T-helper 1 cell treated with Interleukin-12 subunit alpha and Interleukin-12 subunit beta and Interleukin-4 antibody, amounts not matched to agents 30 μg/mL and 1 μg/mL, for 36 hours (primary cell): ENCODE results near the gene LYAR.

ENCODE experiments used
- H3K27ac Mint-ChIP-seq: one replicate; pipeline ENCODE4 v1.8.0; 2021; ENCODE audit warnings: mild to moderate bottlenecking, mixed read lengths
- H3K27me3 Mint-ChIP-seq: one replicate; pipeline ENCODE4 v1.8.0; 2021; ENCODE audit warnings: low read depth, mixed read lengths
- H3K36me3 Mint-ChIP-seq: one replicate; pipeline ENCODE4 v1.8.0; 2021; ENCODE audit warnings: low read depth, mixed read lengths
- H3K4me1 Mint-ChIP-seq: one replicate; pipeline ENCODE4 v1.8.0; 2021; ENCODE audit warnings: low read depth, mixed read lengths
- H3K4me3 Mint-ChIP-seq: one replicate; pipeline ENCODE4 v1.8.0; 2021; ENCODE audit warnings: mild to moderate bottlenecking, moderate library complexity, mixed read lengths
- H3K9me3 Mint-ChIP-seq: one replicate; pipeline ENCODE4 v1.8.0; 2021; ENCODE audit warnings: mixed read lengths

LYAR gene

DNA sequence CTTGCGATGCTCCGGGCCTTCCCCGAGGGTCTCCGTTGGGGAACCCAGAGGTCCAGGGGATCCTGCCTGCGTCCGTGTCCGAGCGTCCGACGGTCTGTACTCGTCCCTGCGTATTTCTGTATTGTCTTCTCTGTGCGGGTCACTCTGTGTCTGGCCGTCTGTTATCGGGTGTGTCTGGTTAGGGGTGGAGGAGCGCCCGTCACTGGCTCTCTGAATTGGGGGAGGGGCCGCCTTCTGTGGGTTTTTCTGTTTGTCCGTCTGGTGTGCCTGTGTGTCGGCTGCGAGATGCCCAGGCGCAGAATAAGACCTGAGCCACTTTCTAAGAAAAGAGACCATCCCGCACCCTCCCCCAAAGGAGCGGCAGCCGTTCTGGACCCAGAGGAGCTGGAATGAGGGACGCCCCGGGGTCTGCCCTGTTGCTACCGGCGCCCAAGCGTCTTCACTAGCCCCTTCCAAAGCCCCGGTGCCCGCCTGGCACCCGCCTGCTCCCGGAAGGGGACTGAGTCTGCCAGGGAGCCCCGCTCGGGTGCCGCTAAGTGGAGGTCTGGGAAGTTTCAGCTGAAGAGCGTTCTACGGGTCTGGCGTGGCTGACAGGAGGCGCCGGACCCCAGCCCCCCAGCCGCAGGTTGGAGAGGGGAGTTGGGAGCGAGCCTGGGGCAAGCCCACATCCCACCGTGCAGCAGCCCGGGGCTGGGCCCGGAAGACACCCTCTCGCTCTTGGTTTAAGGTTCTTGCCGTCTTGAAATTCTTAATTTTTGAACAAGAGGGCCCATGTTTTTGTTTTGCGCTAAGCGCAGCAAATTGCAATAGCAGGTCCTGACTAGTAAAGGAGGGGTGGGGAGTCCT is 62.2 kb downstream of the LYAR start:
- Mint-ChIP-seq H3K27ac (no peak overlapping the region), H3K27me3 (peaks cover 60% of the 10 kb centered on the region), H3K9me3 (no peaks in the 10 kb centered on the region)

DNA sequence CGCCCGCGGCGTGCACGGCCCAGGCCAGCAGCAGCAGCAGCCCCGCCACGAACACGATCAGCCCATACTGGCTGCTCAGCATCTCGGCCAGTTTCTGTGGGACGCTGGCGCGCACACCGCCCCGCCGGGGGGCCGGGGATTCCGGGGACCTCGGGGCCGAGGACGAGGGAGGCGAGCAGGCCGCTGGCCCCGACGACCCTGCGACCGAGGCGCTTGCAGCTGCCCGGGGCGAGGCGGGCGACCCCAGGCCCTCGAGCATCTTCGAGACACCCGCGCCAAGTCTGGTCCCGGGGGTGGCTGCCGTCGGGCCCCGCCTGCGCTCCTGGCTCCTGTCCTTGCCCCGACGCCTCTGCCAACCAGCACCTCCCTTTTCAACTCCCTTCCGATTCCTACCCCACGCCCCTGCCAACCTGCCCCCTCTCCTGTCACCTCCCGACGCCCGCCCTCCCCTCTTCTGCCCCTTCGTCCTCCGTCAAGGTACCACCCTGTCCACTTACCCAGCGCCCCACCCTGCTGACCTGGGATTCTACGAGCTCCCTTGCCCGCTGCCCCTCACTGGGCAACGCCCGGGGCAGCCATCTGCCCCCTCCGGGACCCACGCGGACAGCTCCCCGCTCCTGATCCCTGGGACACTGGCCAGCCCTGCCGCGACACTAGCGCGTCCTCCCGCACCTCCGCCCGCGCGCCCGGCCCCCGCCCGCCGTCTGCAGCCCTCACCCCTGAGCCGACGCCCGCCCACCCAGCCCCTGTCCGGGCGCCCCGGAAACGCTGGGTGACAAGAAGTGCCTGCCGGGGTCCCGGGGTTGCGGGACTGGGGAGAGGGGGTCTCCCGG is 63.1 kb downstream of the LYAR start, which contains the start of gene OTOP1:
Gene OTOP1, minus strand, starts transcription at position 324 of the 833 bp plus-strand sequence. Its CDS starts 65 bp downstream, at position 259.
- no peaks in the 10 kb centered on the region for H3K9me3 Mint-ChIP-seq
- H3K27me3 Mint-ChIP-seq, result peaks cover 65% of the 10 kb centered on the region
- no peaks in the 10 kb centered on the region for H3K36me3 Mint-ChIP-seq
- no peak within 1 kb of the TSS for H3K27ac Mint-ChIP-seq
- no peaks in the 10 kb centered on the region for H3K4me1 Mint-ChIP-seq
- H3K4me3 Mint-ChIP-seq, result no peak within 1 kb of the TSS

More for the DNA sequence above, 62.2 kb downstream of the LYAR start:
- H3K36me3 Mint-ChIP-seq, result no peaks in the 10 kb centered on the region
- no peak overlapping the region for H3K4me3 Mint-ChIP-seq
- no peaks in the 10 kb centered on the region for H3K4me1 Mint-ChIP-seq

DNA sequence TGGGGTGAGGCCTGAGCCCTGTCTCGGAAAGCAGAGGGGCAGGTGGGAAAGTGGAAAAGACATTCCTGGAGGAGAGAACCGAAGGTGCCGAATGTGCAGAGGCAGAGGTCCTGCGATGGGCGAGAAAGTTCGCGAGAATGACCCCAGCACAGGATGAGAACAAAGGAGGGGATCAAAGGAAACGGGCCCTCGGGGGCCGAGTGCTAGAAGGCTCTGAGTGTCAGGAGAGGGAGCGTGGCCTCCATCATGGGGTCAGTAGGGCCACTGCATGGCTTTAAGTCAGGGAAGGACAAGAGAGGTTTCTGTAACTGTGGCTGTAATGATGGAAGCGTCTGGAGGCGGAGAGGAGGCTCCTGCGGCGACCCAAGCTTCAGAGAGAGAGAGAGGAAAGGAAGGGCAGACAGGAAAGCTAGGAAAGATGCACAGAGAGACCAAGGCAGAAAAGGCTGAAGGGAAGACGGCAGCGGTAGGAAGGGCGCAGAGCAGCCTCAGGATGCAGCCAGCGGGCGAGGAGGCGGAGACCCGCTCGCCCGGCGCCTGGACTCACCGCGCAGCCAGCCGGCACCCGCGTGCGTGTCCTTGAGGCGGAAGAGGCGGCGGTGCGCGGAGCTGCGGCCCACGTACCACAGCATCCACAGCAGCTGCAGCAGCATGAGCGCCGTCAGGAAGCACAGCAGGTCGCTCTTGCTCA is 63.9 kb downstream of the LYAR start:
- no peaks in the 10 kb centered on the region for H3K36me3 Mint-ChIP-seq
- H3K27me3 Mint-ChIP-seq, result peaks cover 63% of the 10 kb centered on the region
- H3K4me1 Mint-ChIP-seq, result no peaks in the 10 kb centered on the region
- no peak overlapping the region for H3K4me3 Mint-ChIP-seq
- no peak overlapping the region for H3K27ac Mint-ChIP-seq
- H3K9me3 Mint-ChIP-seq, result no peaks in the 10 kb centered on the region
